ENCODE measurements around the gene RAB3IP. TPM values are rescaled to one million over a fixed set of nuclear protein-coding genes. Genes with fewer than 3 reads are reported as not detected.

RAB3IP gene
- total RNA-seq, 1 donor from 2014 or later = 50.8 TPM

GRCh38 chr12:69719336-69720316 is 19.0 kb upstream of the RAB3IP start:
- no peak for DNase-seq (ENCODE audit: low read depth)
- Histone ChIP-seq H3K4me3 (ENCODE audit: low read depth, low read length) (no peak overlapping the region), H3K36me3 (ENCODE audit: control insufficient read depth, insufficient read depth, low read length) (no peaks in the 10 kb centered on the region), H3K27me3 (ENCODE audit: control insufficient read depth, insufficient read depth, low read length) (no peaks in the 10 kb centered on the region)
- no peak for FAIRE-seq
- TF ChIP-seq CTCF (IDR thresholded peaks at IDR 0.05; ENCODE audit: insufficient read depth, low read length, severe bottlenecking) = no peak

- no peak for FAIRE-seq
- H3K27me3 ChIP-seq (ENCODE audit: control insufficient read depth, insufficient read depth, low read length) = no peaks in the 10 kb centered on the region
- no peaks in the 10 kb centered on the region for H3K36me3 ChIP-seq (ENCODE audit: control insufficient read depth, insufficient read depth, low read length)
- no peak for TF ChIP-seq CTCF (IDR thresholded peaks at IDR 0.05; ENCODE audit: insufficient read depth, low read length, severe bottlenecking)
- no peak for DNase-seq (ENCODE audit: low read depth)
- no peak overlapping the region for H3K4me3 ChIP-seq (ENCODE audit: low read depth, low read length)
These were observed 17.9 kb upstream of the RAB3IP start for GRCh38 chr12:69720750-69721149.

- H3K4me3 ChIP-seq (ENCODE audit: low read depth, low read length) = no peak overlapping the region
- H3K27me3 ChIP-seq (ENCODE audit: control insufficient read depth, insufficient read depth, low read length) = no peaks in the 10 kb centered on the region
- no peak for TF ChIP-seq CTCF (IDR thresholded peaks at IDR 0.05; ENCODE audit: insufficient read depth, low read length, severe bottlenecking)
- H3K36me3 ChIP-seq (ENCODE audit: control insufficient read depth, insufficient read depth, low read length) = no peaks in the 10 kb centered on the region
- FAIRE-seq = no peak
- no peak for DNase-seq (ENCODE audit: low read depth)
These were observed 11.7 kb upstream of the RAB3IP start for GRCh38 chr12:69726922-69727321.

- Histone ChIP-seq H3K4me3 (ENCODE audit: low read depth, low read length) (no peak overlapping the region), H3K27me3 (ENCODE audit: control insufficient read depth, insufficient read depth, low read length) (no peaks in the 10 kb centered on the region), H3K36me3 (ENCODE audit: control insufficient read depth, insufficient read depth, low read length) (no peaks in the 10 kb centered on the region)
- peak; percentile 70 for DNase-seq (ENCODE audit: low read depth)
- TF ChIP-seq CTCF (IDR thresholded peaks at IDR 0.05; ENCODE audit: insufficient read depth, low read length, severe bottlenecking) = no peak
- no peak for FAIRE-seq
These were observed 6.6 kb upstream of the RAB3IP start for GRCh38 chr12:69732088-69732487.

- TF ChIP-seq CTCF (IDR thresholded peaks at IDR 0.05; ENCODE audit: insufficient read depth, low read length, severe bottlenecking) = no peak
- no peak overlapping the region for H3K4me3 ChIP-seq (ENCODE audit: low read depth, low read length)
- H3K36me3 ChIP-seq (ENCODE audit: control insufficient read depth, insufficient read depth, low read length) = no peaks in the 10 kb centered on the region
- FAIRE-seq = no peak
- no peak for DNase-seq (ENCODE audit: low read depth)
- H3K27me3 ChIP-seq (ENCODE audit: control insufficient read depth, insufficient read depth, low read length) = no peaks in the 10 kb centered on the region
These were observed 5.0 kb upstream of the RAB3IP start for GRCh38 chr12:69733638-69734037.
